A549 (cell line): Measurements from ENCODE around the gene SELENOO. TPM values are rescaled to one million over a fixed set of nuclear protein-coding genes. Genes with fewer than 3 reads are reported as not detected.

Experiments
- ATAC-seq, 2 experiments: fragments of 200-7000 bp in 1 of 2; fragments of >200 bp in 1 of 2; cut with Nextera tagmentation in 1 of 2; cut with Tn5 transposase in 1 of 2; 3 replicates each; pipeline versions ENCODE4 v1.8.0 to v1.9.1; 2018 to 2020; ENCODE audit warnings: mild to moderate bottlenecking in 1 of 2, moderate library complexity in 1 of 2
- CTCF ChIA-PET: fragments of 300-600 bp; sonication (Branson Sonifier 250); formaldehyde crosslinking; extraction: SDS; loops from one replicate; lab custom pipeline; 2021; ENCODE audit warnings: antibody characterized with exemption, inconsistent platforms; lab: Yijun Ruan, JAX
- POLR2A ChIA-PET: fragments of 350-600 bp; formaldehyde crosslinking; extraction: SDS; loops from one replicate; lab custom pipeline; 2021; ENCODE audit warnings: antibody characterized with exemption, inconsistent platforms; lab: Yijun Ruan, JAX
- DNase-seq, 2 experiments: peaks; one replicate each; pipeline versions ENCODE4 v3.0.0 to v3.0.0-alpha.2; 2011 to 2016; ENCODE audit warnings: low read depth in 1 of 2, low spot score in 1 of 2
- FAIRE-seq: peaks from 2 replicates; lab custom pipeline; 2011; peaks lifted over from hg19 to GRCh38; lab: Jason Lieb, UNC
- H3K27ac ChIP-seq, 2 experiments: fragments of >200 bp; sonication (Bioruptor Twin); formaldehyde crosslinking; 3 replicates each; pipeline ENCODE4 v1.5.1; 2016 to 2017
- H3K4me1 ChIP-seq: fragments of >200 bp; sonication (Bioruptor Twin); formaldehyde crosslinking; 3 replicates; pipeline ENCODE4 v1.6.1; 2016
- H3K4me2 ChIP-seq: fragments of >200 bp; sonication (Bioruptor Twin); formaldehyde crosslinking; 3 replicates; pipeline ENCODE4 v1.6.1; 2016
- H3K4me3 ChIP-seq: fragments of >200 bp; sonication (Bioruptor Twin); formaldehyde crosslinking; 3 replicates; pipeline ENCODE4 v1.5.1; 2016
- H3K9me3 ChIP-seq: fragments of >200 bp; sonication (Bioruptor Twin); formaldehyde crosslinking; 3 replicates; pipeline ENCODE4 v1.6.1; 2016
- BHLHE40 ChIP-seq: IDR thresholded peaks from 2 replicates; pipeline ENCODE4 v1.6.1; 2012; ENCODE audit warnings: low read depth, low read length, inconsistent platforms
- FOSB ChIP-seq: fragments of 250-450 bp; sonication (Bioruptor Pico); IDR thresholded peaks from 2 replicates; pipeline ENCODE4 v1.5.0; 2020; ENCODE audit warnings: mild to moderate bottlenecking, moderate library complexity
- HOXB5 ChIP-seq: fragments of 250-450 bp; sonication (Bioruptor Pico); IDR thresholded peaks from 2 replicates; pipeline ENCODE4 v1.5.0; 2020; ENCODE audit warnings: mild to moderate bottlenecking, moderate library complexity
- JUNB ChIP-seq: fragments of >200 bp; sonication (Bioruptor Twin); formaldehyde crosslinking; IDR thresholded peaks from 2 replicates; pipeline ENCODE4 v1.6.1; 2016
- MAFK ChIP-seq: fragments of 450-650 bp; IDR thresholded peaks from 2 replicates; pipeline ENCODE4 v1.6.1; 2014; ENCODE audit not compliant: partially characterized antibody
- MAZ ChIP-seq: fragments of 150-350 bp; IDR thresholded peaks from 2 replicates; pipeline ENCODE4 v1.6.1; 2014; ENCODE audit warnings: antibody characterized with exemption, low read depth, low read length, borderline replicate concordance
- NFE2L2 ChIP-seq: fragments of 150-350 bp; conservative IDR thresholded peaks from 2 replicates; pipeline ENCODE4 v1.6.1; 2014; ENCODE audit warnings: low read length
- NPAS2 ChIP-seq: fragments of 250-450 bp; sonication (Bioruptor Pico); IDR thresholded peaks from 2 replicates; pipeline ENCODE4 v1.8.0; 2022; ENCODE audit warnings: mild to moderate bottlenecking, moderate library complexity, borderline replicate concordance
- PBX3 ChIP-seq: IDR thresholded peaks from 2 replicates; pipeline ENCODE4 v1.6.1; 2012
- POLR2A ChIP-seq: IDR thresholded peaks from 2 replicates; pipeline ENCODE4 v1.6.1; 2012; ENCODE audit warnings: mild to moderate bottlenecking, low read length
- RARB ChIP-seq: fragments of 250-450 bp; sonication (Bioruptor Pico); IDR thresholded peaks from 2 replicates; pipeline ENCODE4 v1.8.0; 2021; ENCODE audit warnings: mild to moderate bottlenecking, moderate library complexity
- RFX5 ChIP-seq: fragments of 450-650 bp; IDR thresholded peaks from 2 replicates; pipeline ENCODE4 v1.7.1; 2014; ENCODE audit warnings: antibody characterized with exemption, mild to moderate bottlenecking, moderate library complexity
- RNF2 ChIP-seq: fragments of 200-600 bp; sonication (generic); IDR thresholded peaks from 2 replicates; pipeline ENCODE4 v1.6.1; 2016; ENCODE audit warnings: low read depth, mild to moderate bottlenecking, antibody characterized with exemption, moderate library complexity, borderline replicate concordance
- ZFP36 ChIP-seq: fragments of 450-650 bp; IDR thresholded peaks from 2 replicates; pipeline ENCODE4 v1.6.1; 2014; ENCODE audit warnings: borderline replicate concordance; ENCODE audit not compliant: partially characterized antibody
- ZSCAN20 ChIP-seq: fragments of 250-450 bp; sonication (Bioruptor Pico); IDR thresholded peaks from 2 replicates; pipeline ENCODE4 v1.8.0; 2022; ENCODE audit warnings: mild to moderate bottlenecking, moderate library complexity
- WGBS: methylation state at CpG from one replicate; pipeline ENCODE4 v1.1.6; 2017; ENCODE audit errors: missing lambda C conversion rate; 5-methylcytosine and 5-hydroxymethylcytosine counted together
- polyA plus RNA-seq, 4 experiments: library from polyadenylated mRNA; depleted of rRNA in 3 of 4; stranded (reverse); fragments of >200 nt; fragmentation: RNase III in 1 of 4; extraction: RNeasy Plus Mini Kit Qiagen cat#74134 plus additional on column Dnase treatment in 1 of 4; gene quantifications; 2 replicates in 3 of 4; 3 replicates in 1 of 4; pipeline ENCODE4 v1.2.3, GENCODE V29; 2011 to 2017
- TF ChIP-seq, protein P1 (sequence below): fragments of 250-450 bp; sonication (Bioruptor Pico); IDR thresholded peaks from 2 replicates; pipeline ENCODE4 v1.5.0; 2020; ENCODE audit warnings: low read depth, mild to moderate bottlenecking, moderate library complexity
- TF ChIP-seq, protein P2 (sequence below): fragments of 450-650 bp; IDR thresholded peaks from 2 replicates; pipeline ENCODE4 v1.6.1; 2014; ENCODE audit warnings: antibody characterized with exemption
- TF ChIP-seq, protein P3 (sequence below): fragments of >200 bp; sonication (Bioruptor Twin); formaldehyde crosslinking; IDR thresholded peaks from 3 replicates; pipeline ENCODE4 v1.6.1; 2016

The SELENOO gene
- polyA plus RNA-seq, 2 of the 4 experiments (the other 2 are of a cell fraction): 7.8 to 14.7 TPM

DNA sequence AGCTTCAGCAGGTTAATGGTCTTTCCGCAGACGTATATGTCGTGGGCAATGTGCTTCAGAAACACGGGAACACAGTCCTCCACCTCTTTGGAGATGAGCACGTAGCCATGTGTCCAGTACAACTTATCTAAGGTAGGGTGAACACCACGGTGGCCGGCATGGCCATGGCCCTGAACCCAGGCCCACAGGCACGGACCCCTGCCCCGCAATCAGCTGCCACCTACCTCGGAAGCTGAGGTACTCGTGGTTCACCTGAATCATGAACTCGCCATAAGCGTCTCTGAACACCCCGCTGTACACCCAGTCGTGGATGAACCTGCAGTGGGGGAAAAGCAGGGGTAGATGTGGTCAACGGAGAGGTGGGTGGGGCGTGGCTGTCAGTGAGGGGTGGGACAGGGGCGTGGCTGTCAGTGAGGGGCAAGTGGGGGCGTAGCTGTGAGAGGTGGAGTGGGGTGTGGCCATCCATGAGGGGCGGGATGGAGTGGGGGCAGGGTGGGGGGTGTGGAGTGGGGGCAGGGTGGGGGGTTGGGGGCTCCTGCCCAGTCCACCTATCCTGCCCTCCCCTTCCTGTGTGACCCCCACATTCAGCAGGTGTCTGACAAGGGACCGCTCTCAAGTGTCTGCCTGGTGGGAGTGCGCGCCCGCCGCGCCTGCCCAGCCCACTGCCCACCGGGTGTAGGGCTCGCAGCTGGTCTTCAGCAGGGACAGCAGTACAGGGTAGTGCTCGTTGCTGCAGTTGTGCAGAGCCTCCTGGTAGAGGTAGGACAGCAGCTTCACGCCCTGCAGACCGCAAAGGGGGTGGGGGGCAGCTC lies 25.5 kb downstream of the SELENOO start:
- DNase-seq: no peak
- Histone ChIP-seq H3K27ac (no peak overlapping the region), H3K4me2 (no peak overlapping the region), H3K4me1 (no peaks in the 10 kb centered on the region), H3K4me3 (no peak overlapping the region), H3K9me3 (no peaks in the 10 kb centered on the region)
- FAIRE-seq: no peak
- POLR2A ChIA-PET: no interaction called here
- ATAC-seq: no peak
- CTCF ChIA-PET: interaction anchor here (0.8 to 2.7 kb wide), 4 partner anchors 11 to 273 kb away, joined by 3 to 10 read pairs (median 5); no protein-coding TSS in a partner anchor
- WGBS: 93% methylated on average over 4 of the region's 31 CpGs
- TF ChIP-seq NPAS2 (CRISPR knock-in tag) (no peak), RFX5 (no peak), PBX3 (no peak), ZFP36 (no peak), POLR2A (no peak), BHLHE40 (no peak)

DNA sequence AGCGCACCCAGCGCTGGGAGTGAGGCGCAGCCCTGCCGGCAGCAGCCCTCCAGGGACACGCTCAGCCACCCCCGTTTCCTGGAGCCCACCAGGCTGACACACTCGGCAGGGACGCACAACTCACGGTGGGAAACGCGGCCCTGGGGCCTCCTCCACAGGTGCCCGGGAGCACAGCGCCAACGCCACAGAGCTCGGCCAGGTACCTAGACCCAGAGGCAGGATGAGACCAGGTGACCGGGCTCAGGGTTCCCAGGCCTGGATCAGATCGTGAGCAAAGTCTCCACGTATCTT lies 26.0 kb downstream of the SELENOO start:
- 96% methylated on average over 4 of the region's 18 CpGs for WGBS
- H3K9me3 ChIP-seq: no peaks in the 10 kb centered on the region
- no peak overlapping the region for H3K4me2 ChIP-seq
- ChIA-PET POLR2A (no interaction called here), CTCF (interaction anchor here (1.0 to 2.7 kb wide), 3 partner anchors 11 to 63 kb away, joined by 3 to 10 read pairs (median 4); no protein-coding TSS in a partner anchor)
- no peak overlapping the region for H3K27ac ChIP-seq
- TF ChIP-seq, protein P1, sequence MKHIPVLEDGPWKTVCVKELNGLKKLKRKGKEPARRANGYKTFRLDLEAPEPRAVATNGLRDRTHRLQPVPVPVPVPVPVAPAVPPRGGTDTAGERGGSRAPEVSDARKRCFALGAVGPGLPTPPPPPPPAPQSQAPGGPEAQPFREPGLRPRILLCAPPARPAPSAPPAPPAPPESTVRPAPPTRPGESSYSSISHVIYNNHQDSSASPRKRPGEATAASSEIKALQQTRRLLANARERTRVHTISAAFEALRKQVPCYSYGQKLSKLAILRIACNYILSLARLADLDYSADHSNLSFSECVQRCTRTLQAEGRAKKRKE: no peak
- TF ChIP-seq RARB (no peak), MAZ (no peak), ZSCAN20 (CRISPR knock-in tag) (no peak), HOXB5 (no peak), JUNB (no peak), FOSB (no peak), MAFK (no peak)
- TF ChIP-seq, protein P2, sequence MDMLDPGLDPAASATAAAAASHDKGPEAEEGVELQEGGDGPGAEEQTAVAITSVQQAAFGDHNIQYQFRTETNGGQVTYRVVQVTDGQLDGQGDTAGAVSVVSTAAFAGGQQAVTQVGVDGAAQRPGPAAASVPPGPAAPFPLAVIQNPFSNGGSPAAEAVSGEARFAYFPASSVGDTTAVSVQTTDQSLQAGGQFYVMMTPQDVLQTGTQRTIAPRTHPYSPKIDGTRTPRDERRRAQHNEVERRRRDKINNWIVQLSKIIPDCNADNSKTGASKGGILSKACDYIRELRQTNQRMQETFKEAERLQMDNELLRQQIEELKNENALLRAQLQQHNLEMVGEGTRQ: no peak
- no peaks in the 10 kb centered on the region for H3K4me1 ChIP-seq
- no peak for ATAC-seq
- no peak overlapping the region for H3K4me3 ChIP-seq
- FAIRE-seq: no peak
- no peak for DNase-seq

DNA sequence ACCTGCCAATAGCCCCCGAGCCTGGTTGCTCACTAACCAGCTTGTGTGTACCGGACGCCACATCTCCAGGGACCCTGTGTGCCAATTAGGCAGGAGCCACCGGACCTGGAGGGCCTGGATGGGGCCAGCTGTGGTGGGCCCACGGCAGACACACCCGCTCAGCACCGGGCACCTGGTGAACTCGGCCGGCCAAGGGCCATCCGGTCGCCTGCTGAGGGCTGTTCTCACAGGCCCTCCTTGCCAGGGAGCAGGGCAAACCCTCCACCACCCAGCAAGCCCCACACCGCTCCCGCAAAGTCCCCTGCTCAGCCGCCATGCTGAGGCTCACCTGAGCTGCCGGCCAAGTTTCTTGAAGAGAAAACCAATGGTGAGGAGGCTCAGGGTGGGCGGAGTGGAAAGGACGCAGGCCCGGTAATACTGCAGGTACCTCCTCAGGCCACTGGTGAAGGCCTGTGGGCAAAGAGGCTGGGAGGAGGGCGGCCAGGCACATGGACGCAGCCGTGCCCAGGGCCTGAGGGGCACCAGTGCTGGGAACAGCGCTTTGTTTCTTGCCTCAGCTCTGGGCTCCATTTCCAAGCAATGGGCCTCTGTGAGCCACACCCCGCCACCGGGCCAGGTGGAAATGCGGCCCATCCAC lies 26.9 kb downstream of the SELENOO start:
- no peak for ATAC-seq
- POLR2A ChIA-PET: no interaction called here
- no peaks in the 10 kb centered on the region for H3K4me1 ChIP-seq
- 89% methylated on average over 15 of the region's 25 CpGs for WGBS
- H3K27ac ChIP-seq: no peak overlapping the region
- DNase-seq: no peak
- no peaks in the 10 kb centered on the region for H3K9me3 ChIP-seq
- no peak for FAIRE-seq
- TF ChIP-seq NFE2L2 (no peak), RARB (no peak), RNF2 (no peak)
- TF ChIP-seq, protein P3, sequence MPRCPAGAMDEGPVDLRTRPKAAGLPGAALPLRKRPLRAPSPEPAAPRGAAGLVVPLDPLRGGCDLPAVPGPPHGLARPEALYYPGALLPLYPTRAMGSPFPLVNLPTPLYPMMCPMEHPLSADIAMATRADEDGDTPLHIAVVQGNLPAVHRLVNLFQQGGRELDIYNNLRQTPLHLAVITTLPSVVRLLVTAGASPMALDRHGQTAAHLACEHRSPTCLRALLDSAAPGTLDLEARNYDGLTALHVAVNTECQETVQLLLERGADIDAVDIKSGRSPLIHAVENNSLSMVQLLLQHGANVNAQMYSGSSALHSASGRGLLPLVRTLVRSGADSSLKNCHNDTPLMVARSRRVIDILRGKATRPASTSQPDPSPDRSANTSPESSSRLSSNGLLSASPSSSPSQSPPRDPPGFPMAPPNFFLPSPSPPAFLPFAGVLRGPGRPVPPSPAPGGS: no peak
- TF ChIP-seq, all 56 proteins: peak for 0
- Histone ChIP-seq H3K4me2 (no peak overlapping the region), H3K4me3 (no peak overlapping the region)
- CTCF ChIA-PET: interaction anchor here (1.0 to 2.7 kb wide), 3 partner anchors 10 to 79 kb away, joined by 3 to 10 read pairs (median 4); no protein-coding TSS in a partner anchor
